GM12872 (cell line): Measurements from ENCODE around the gene MLX.

ENCODE experiments used
- TF ChIP-seq, protein P1 (sequence below): IDR thresholded peaks from 3 replicates; pipeline ENCODE4 v1.5.1; 2011; ENCODE audit warnings: low read depth, mild to moderate bottlenecking, low read length, moderate library complexity; ENCODE audit not compliant: insufficient read depth

MLX gene

GRCh38 chr17:42613699-42614295, 46.9 kb downstream of the MLX start:
- TF ChIP-seq, protein P1, sequence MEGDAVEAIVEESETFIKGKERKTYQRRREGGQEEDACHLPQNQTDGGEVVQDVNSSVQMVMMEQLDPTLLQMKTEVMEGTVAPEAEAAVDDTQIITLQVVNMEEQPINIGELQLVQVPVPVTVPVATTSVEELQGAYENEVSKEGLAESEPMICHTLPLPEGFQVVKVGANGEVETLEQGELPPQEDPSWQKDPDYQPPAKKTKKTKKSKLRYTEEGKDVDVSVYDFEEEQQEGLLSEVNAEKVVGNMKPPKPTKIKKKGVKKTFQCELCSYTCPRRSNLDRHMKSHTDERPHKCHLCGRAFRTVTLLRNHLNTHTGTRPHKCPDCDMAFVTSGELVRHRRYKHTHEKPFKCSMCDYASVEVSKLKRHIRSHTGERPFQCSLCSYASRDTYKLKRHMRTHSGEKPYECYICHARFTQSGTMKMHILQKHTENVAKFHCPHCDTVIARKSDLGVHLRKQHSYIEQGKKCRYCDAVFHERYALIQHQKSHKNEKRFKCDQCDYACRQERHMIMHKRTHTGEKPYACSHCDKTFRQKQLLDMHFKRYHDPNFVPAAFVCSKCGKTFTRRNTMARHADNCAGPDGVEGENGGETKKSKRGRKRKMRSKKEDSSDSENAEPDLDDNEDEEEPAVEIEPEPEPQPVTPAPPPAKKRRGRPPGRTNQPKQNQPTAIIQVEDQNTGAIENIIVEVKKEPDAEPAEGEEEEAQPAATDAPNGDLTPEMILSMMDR = no peak

DNA sequence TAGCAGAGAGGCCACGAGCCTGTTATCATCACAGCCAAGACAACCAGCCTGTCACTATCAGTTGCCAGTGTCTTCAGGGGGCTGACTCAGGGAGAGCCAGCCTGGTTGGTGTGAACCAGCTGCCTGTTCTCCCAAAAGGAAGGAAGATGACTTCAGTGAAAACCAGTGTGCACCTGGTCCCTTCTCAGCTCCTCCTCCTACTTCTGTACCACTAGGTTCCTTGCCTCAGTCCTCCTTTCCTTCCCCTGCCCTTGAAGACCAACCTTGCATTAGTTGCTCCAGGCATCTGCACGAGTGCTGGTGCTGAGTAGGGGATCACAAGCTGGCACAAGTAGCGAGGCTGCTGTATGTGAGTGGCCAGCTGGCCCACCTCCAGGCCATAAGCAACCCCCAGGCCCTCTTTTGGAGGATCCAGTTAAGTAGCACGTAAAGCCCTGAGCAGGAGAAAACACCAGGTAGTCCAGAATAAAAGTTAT, 51.1 kb downstream of the MLX start:
- TF ChIP-seq, protein P1 = no peak

DNA sequence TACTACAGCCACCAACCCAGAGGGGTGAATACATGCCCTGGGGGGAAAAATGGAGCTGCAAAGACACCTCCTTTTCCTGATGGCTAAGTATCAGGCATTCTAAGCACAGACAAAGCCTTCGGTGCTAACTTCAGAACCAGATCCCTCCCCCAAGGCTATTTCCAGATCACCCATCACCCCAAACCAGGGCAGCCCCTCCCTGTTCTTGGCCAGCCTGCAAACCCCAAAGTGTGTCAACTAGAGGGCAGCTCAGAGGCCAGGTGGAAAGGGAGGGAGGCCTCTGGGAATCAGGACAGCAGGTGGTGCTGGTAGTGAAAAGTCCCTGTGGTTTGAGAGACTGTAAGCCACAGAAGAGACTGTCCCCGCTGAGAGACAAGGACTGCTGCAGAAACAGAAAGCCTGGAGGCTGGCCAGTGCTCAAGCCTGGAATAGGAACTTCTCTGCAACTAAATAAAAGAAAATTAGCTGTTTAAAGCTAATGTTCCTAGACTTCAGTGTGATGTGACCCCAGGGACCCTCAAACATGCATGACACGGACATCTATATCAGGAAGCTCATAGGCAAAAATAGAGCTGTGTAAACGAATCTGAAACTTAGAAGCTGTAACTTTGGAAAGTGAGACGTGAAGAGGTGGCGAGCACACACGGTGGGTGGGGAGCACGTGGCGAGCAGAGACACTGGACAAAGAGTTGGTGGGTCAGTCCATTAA, 51.7 kb downstream of the MLX start:
- TF ChIP-seq, protein P1 = peak; percentile 50
